K562 (cell line): Measurements from ENCODE around the gene ARHGAP26. TPM values are rescaled to one million over a fixed set of nuclear protein-coding genes. Genes with fewer than 3 reads are reported as not detected.

Experiments
- ATAC-seq: fragments of 200-7000 bp; cut with Tn5 transposase; 3 replicates; pipeline ENCODE4 v1.9.1; 2020; ENCODE audit warnings: moderate library complexity
- BruUV-seq: library from RNA; stranded (reverse); fragments of 400-500 nt; replicated peaks from 2 replicates; lab custom pipeline; 2021; lab: Mats Ljungman, UMichigan
- CTCF ChIA-PET: fragments of 300-600 bp; formaldehyde crosslinking; extraction: SDS; loops from one replicate; lab custom pipeline; 2021; ENCODE audit warnings: low intra/inter-chr PET ratio; lab: Yijun Ruan, JAX
- POLR2A ChIA-PET: fragments of 300-600, 350-650 bp; sonication (Branson Sonifier 250); formaldehyde crosslinking; extraction: SDS; loops from one replicate; lab custom pipeline; 2021; ENCODE audit warnings: antibody characterized with exemption, inconsistent platforms; lab: Yijun Ruan, JAX
- DNase-seq, 4 experiments: peaks; one replicate each; pipeline versions ENCODE4 v3.0.0 to v3.0.0-alpha.2; 2011 to 2018; ENCODE audit warnings: low spot score in 3 of 4, mixed read lengths in 3 of 4; ENCODE audit errors: extremely low read depth in 1 of 4
- FAIRE-seq: peaks from 2 replicates; lab custom pipeline; 2011; peaks lifted over from hg19 to GRCh38; lab: Jason Lieb, UNC
- H2AFZ ChIP-seq: 2 replicates; pipeline ENCODE4 v1.6.0; 2011; ENCODE audit warnings: low read depth, low read length, control low read depth, inconsistent platforms
- H3K27ac ChIP-seq: fragments of 200-600 bp; 3 replicates; pipeline ENCODE4 v1.8.0; 2011; ENCODE audit warnings: low read depth, mild to moderate bottlenecking, control low read depth, inconsistent platforms, low read length, moderate library complexity, mixed read lengths; ENCODE audit errors: extremely low read depth
- H3K27me3 ChIP-seq, 2 experiments: fragments of 300-600 bp in 1 of 2; 2 replicates in 1 of 2; 3 replicates in 1 of 2; pipeline versions ENCODE4 v1.6.0 to v1.8.0; 2011; ENCODE audit warnings: inconsistent platforms in 2 of 2, low read length in 2 of 2, mild to moderate bottlenecking in 1 of 2, mixed read lengths in 1 of 2, moderate library complexity in 1 of 2; ENCODE audit not compliant: control insufficient read depth in 2 of 2, insufficient read depth in 2 of 2
- H3K36me3 ChIP-seq: fragments of 300-600 bp; 3 replicates; pipeline ENCODE4 v1.8.0; 2011; ENCODE audit warnings: mild to moderate bottlenecking, low read length, inconsistent platforms; ENCODE audit not compliant: control insufficient read depth, insufficient read depth
- H3K4me1 ChIP-seq, 2 experiments: fragments of 200-600 bp in 1 of 2; replicated peaks in 1 of 2; 2 replicates in 1 of 2; 3 replicates in 1 of 2; pipeline versions ENCODE4 v1.5.1 to v1.8.0; 2011; ENCODE audit warnings: inconsistent platforms in 2 of 2, low read length in 2 of 2, mild to moderate bottlenecking in 1 of 2, mixed read lengths in 1 of 2, moderate library complexity in 1 of 2; ENCODE audit not compliant: control insufficient read depth in 2 of 2, insufficient read depth in 2 of 2
- H3K4me2 ChIP-seq: 2 replicates; pipeline ENCODE4 v1.6.1; 2011; ENCODE audit warnings: low read length, control low read depth, inconsistent platforms, mixed read lengths; ENCODE audit not compliant: insufficient read depth
- H3K4me3 ChIP-seq: fragments of 200-600 bp; sonication (generic), shearing (Covaris generic); 2 replicates; pipeline ENCODE4 v1.5.1; 2016; ENCODE audit warnings: control low read depth, inconsistent platforms
- H3K79me2 ChIP-seq: fragments of 200-600 bp; 3 replicates; pipeline ENCODE4 v1.8.0; 2011; ENCODE audit warnings: low read length, inconsistent platforms; ENCODE audit not compliant: control insufficient read depth, insufficient read depth
- H3K9ac ChIP-seq, 2 experiments: 2 replicates each; pipeline versions ENCODE4 v1.6.0 to v1.6.1; 2011; ENCODE audit warnings: low read depth in 2 of 2, low read length in 2 of 2, control low read depth in 1 of 2, inconsistent platforms in 1 of 2, mild to moderate bottlenecking in 1 of 2, mixed read lengths in 1 of 2; ENCODE audit not compliant: insufficient read depth in 1 of 2
- H3K9me1 ChIP-seq: one replicate; pipeline ENCODE4 v1.6.0; 2011; ENCODE audit warnings: inconsistent platforms, mild to moderate bottlenecking, low read length, moderate library complexity; ENCODE audit not compliant: control insufficient read depth, insufficient read depth
- H3K9me3 ChIP-seq: replicated peaks from 2 replicates; pipeline ENCODE4 v1.5.1; 2011; ENCODE audit warnings: low read depth, low read length, inconsistent platforms; ENCODE audit not compliant: control insufficient read depth, insufficient read depth
- H4K20me1 ChIP-seq: replicated peaks from 2 replicates; pipeline ENCODE4 v1.6.1; 2011; ENCODE audit warnings: low read length, inconsistent platforms, mixed read lengths; ENCODE audit not compliant: control insufficient read depth, insufficient read depth
- CEBPB ChIP-seq: fragments of 450-650 bp; IDR thresholded peaks from 2 replicates; pipeline ENCODE4 v1.6.1; 2016; ENCODE audit warnings: missing genetic modification characterization, missing compliant biosample characterization
- CHD1 ChIP-seq: fragments of 200-600 bp; sonication (generic); IDR thresholded peaks from one replicate; pipeline ENCODE4 v1.6.1; 2012; ENCODE audit warnings: mild to moderate bottlenecking, moderate library complexity, low read length, inconsistent platforms
- CHD2 ChIP-seq: IDR thresholded peaks from 2 replicates; pipeline ENCODE4 v1.6.1; 2011; ENCODE audit warnings: low read depth, low read length
- DIDO1 ChIP-seq: fragments of 450-650 bp; IDR thresholded peaks from 2 replicates; pipeline ENCODE4 v1.6.1; 2016; ENCODE audit warnings: low read depth, missing biosample characterization, missing genetic modification characterization
- GATAD2A ChIP-seq: fragments of 450-650 bp; IDR thresholded peaks from 2 replicates; pipeline ENCODE4 v1.6.1; 2017
- GTF2F1 ChIP-seq: IDR thresholded peaks from 2 replicates; pipeline ENCODE4 v1.6.1; 2011; ENCODE audit warnings: low read depth, low read length, improper control_type of control experiment
- HDAC2 ChIP-seq: fragments of 450-650 bp; IDR thresholded peaks from 2 replicates; pipeline ENCODE4 v1.6.1; 2016; ENCODE audit warnings: mild to moderate bottlenecking
- HMGN3 ChIP-seq: IDR thresholded peaks from 2 replicates; pipeline ENCODE4 v1.6.1; 2011; ENCODE audit warnings: borderline replicate concordance, low read depth, mild to moderate bottlenecking, mixed read lengths, low read length; ENCODE audit not compliant: insufficient read length; ENCODE audit errors: extremely low read depth
- KLF16 ChIP-seq: IDR thresholded peaks from 2 replicates; pipeline ENCODE4 v1.6.1; 2016; ENCODE audit warnings: antibody characterized with exemption
- MTA2 ChIP-seq: fragments of 450-650 bp; IDR thresholded peaks from 2 replicates; pipeline ENCODE4 v1.6.1; 2016; ENCODE audit warnings: low read depth
- PRMT5 ChIP-seq: sonication (generic); formaldehyde crosslinking; IDR thresholded peaks from 2 replicates; pipeline ENCODE4 v1.5.0; 2020; ENCODE audit warnings: missing genetic modification reagents
- RFX5 ChIP-seq: IDR thresholded peaks from 2 replicates; pipeline ENCODE4 v1.6.1; 2011; ENCODE audit warnings: low read depth, mild to moderate bottlenecking, improper control_type of control experiment, low read length
- SREBF2 ChIP-seq: sonication (generic); formaldehyde crosslinking; IDR thresholded peaks from 2 replicates; pipeline ENCODE4 v1.4.0; 2020; ENCODE audit warnings: mild to moderate bottlenecking, missing genetic modification reagents
- SRF ChIP-seq, 2 experiments: fragments of 250-450, 450-650 bp in 1 of 2; sonication (Bioruptor Pico) in 1 of 2; sonication (generic) in 1 of 2; formaldehyde crosslinking; IDR thresholded peaks; 2 replicates each; pipeline versions ENCODE4 v1.5.0 to v1.5.1; 2020 to 2022; ENCODE audit warnings: mild to moderate bottlenecking in 1 of 2, missing genetic modification reagents in 1 of 2
- SRSF1 ChIP-seq: fragments of 200-400 bp; formaldehyde crosslinking; IDR thresholded peaks from 2 replicates; pipeline ENCODE4 v1.6.1; 2017; ENCODE audit warnings: mild to moderate bottlenecking, low read depth, low read length, moderate library complexity
- TBP ChIP-seq: optimal IDR thresholded peaks from 2 replicates; pipeline ENCODE3; 2011; ENCODE audit warnings: low read depth, low read length, improper control_type of control experiment
- TCF7 ChIP-seq: sonication (generic); IDR thresholded peaks from 2 replicates; pipeline ENCODE4 v1.6.1; 2016; ENCODE audit warnings: antibody characterized with exemption, borderline replicate concordance
- ZNF232 ChIP-seq: sonication (generic); formaldehyde crosslinking; IDR thresholded peaks from 2 replicates; pipeline ENCODE4 v1.8.0; 2022; ENCODE audit warnings: mild to moderate bottlenecking, missing genetic modification reagents
- ZNF384 ChIP-seq: IDR thresholded peaks from 2 replicates; pipeline ENCODE4 v1.6.1; 2012; ENCODE audit warnings: low read depth, low read length, improper control_type of control experiment
- ZNF644 ChIP-seq: fragments of 200-800 bp; sonication (Bioruptor generic); IDR thresholded peaks from 2 replicates; pipeline ENCODE4 v1.6.1; 2016; ENCODE audit warnings: low read depth, missing genetic modification characterization, missing compliant biosample characterization
- WGBS: fragments of 100-300 bp; shearing (Covaris generic); methylation state at CpG from one replicate; pipeline ENCODE4 v1.1.6; 2016; ENCODE audit warnings: low coverage, mixed read lengths; ENCODE audit not compliant: insufficient coverage; ENCODE audit errors: missing lambda C conversion rate; 5-methylcytosine and 5-hydroxymethylcytosine counted together
- in situ Hi-C: fragments of 300-500 bp; cut with MboI; formaldehyde crosslinking; loops from 4 replicates; pipeline ENCODE4 v1.15.0; 2018; ENCODE audit warnings: inconsistent platforms, mixed read lengths
- intact Hi-C: fragments of 100-400 bp; cut with micrococcal nuclease; formaldehyde crosslinking; loops from 2 replicates; pipeline ENCODE4 v1.14.2; 2022
- polyA plus RNA-seq, 8 experiments: library from polyadenylated mRNA; depleted of rRNA in 4 of 8; stranded (reverse) in 5 of 8; unstranded in 3 of 8; fragments of >200 nt; fragmentation: Nextera tagmentation in 2 of 8; fragmentation: Illumina TruSeq in 1 of 8; extraction: Ambion mirVana in 2 of 8; extraction: Trizol in 1 of 8; gene quantifications; 2 replicates each; pipeline versions ENCODE4 v1.2.1 to v1.2.3, GENCODE V29; 2011 to 2014; ENCODE audit warnings: inconsistent platforms in 1 of 8, missing spikeins in 1 of 8
- total RNA-seq, 7 experiments: library from RNA; depleted of rRNA in 6 of 7; stranded (reverse); fragments of >200 nt in 6 of 7; fragmentation: Illumina TruSeq in 2 of 7; extraction: Trizol in 2 of 7; gene quantifications; 2 replicates each; pipeline versions ENCODE4 v1.2.1 to v1.2.3, GENCODE V29; 2011 to 2021; ENCODE audit warnings: low replicate concordance in 1 of 7
- TF ChIP-seq, protein P1 (sequence below): fragments of 450-650 bp; formaldehyde crosslinking; IDR thresholded peaks from 2 replicates; pipeline ENCODE4 v1.4.0; 2020; ENCODE audit warnings: mild to moderate bottlenecking, moderate library complexity

The ARHGAP26 gene
- total and polyA plus RNA-seq, 9 of the 15 experiments (the other 6 are each of a cell fraction or from before 2014, with no cell fraction given): 0.13 to 1.1 (median 0.55) TPM

DNA sequence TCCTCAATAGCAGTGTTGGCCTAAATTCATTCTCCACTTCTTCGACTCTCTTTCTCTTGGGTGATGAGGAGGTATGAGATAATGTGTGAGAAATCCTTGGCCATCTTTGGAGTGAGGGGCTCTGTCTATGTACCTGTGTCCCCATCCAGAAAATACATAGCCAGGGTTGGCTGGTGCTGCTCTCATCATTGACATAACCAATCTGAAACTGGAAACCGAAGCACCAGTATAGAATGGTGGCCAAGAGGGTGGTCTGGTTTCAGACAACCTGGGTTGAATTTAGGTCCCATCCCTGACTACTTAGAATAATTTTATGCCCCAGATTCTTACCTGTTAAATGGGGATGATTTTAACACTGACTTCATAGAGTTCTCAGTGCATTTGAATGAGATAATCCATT lies 208.1 kb downstream of the ARHGAP26 start (continued):
- no peak for TF ChIP-seq RFX5
- TF ChIP-seq CHD1: no peak
- TF ChIP-seq DIDO1 (tag): no peak
- no peak for TF ChIP-seq MTA2

DNA sequence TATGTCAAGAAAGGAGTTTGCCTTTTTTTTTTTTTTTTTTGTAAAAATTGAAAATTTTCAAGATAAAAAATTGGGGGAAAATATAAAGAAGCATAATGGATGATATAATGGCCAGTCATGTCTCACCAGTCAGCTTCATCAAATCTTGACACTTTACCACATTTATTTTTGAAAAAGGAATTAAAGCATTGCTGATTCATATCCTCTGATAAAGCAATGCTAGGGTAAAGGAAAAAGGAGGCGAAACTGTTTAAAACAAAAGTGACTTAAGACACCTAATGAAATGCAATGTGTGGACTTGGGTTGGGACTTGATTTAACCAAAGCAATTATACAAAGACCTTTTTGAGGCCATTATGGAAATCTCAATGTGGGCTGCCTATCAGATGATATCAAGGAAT lies 208.5 kb downstream of the ARHGAP26 start:
- no peaks in the 10 kb centered on the region for H3K36me3 ChIP-seq
- H3K4me2 ChIP-seq: no peak overlapping the region
- H3K9me1 ChIP-seq: no peaks in the 10 kb centered on the region
- TF ChIP-seq GATAD2A (no peak), CEBPB (tag) (no peak), SRSF1 (no peak), GTF2F1 (no peak), SREBF2 (no peak), PRMT5 (CRISPR knock-in tag) (no peak), KLF16 (no peak), HDAC2 (no peak), TBP (no peak), TCF7 (no peak), HMGN3 (no peak), ZNF232 (CRISPR knock-in tag) (no peak), CHD2 (no peak), SRF (CRISPR knock-in tag; IDR thresholded peaks at IDR 0.05) (no peak), ZNF644 (tag) (no peak), ZNF384 (no peak)
- TF ChIP-seq, protein P1, sequence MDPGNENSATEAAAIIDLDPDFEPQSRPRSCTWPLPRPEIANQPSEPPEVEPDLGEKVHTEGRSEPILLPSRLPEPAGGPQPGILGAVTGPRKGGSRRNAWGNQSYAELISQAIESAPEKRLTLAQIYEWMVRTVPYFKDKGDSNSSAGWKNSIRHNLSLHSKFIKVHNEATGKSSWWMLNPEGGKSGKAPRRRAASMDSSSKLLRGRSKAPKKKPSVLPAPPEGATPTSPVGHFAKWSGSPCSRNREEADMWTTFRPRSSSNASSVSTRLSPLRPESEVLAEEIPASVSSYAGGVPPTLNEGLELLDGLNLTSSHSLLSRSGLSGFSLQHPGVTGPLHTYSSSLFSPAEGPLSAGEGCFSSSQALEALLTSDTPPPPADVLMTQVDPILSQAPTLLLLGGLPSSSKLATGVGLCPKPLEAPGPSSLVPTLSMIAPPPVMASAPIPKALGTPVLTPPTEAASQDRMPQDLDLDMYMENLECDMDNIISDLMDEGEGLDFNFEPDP (CRISPR knock-in tag): no peak
- in situ Hi-C loops: no loop called here
- no peak for DNase-seq
- no peak overlapping the region for H3K4me3 ChIP-seq
- no peaks in the 10 kb centered on the region for H3K79me2 ChIP-seq
- ChIA-PET CTCF (no interaction called here), POLR2A (no interaction called here)
- WGBS: 0% methylated on average over 1 of the region's 1 CpG
- H3K4me1 ChIP-seq: no peaks in the 10 kb centered on the region; a peak in 1 of 5 replicates
- H3K9ac ChIP-seq: no peak overlapping the region
- intact Hi-C loops: no loop called here
- H3K27me3 ChIP-seq: peaks cover 3 to 19% of the 10 kb centered on the region in 2 experiments; a peak in 2 of 5 replicates
- no peak overlapping the region for H3K27ac ChIP-seq
- no peak overlapping the region for H2AFZ ChIP-seq
- no peaks in the 10 kb centered on the region for H3K9me3 ChIP-seq
- FAIRE-seq: no peak
- no TSS peak for BruUV-seq
- ATAC-seq: no peak
- no peaks in the 10 kb centered on the region for H4K20me1 ChIP-seq
